GM18873 (cell line): ENCODE measurements around the gene U2AF2.

Experiments
- ATAC-seq: cut with Tn5 transposase; IDR thresholded peaks from one replicate; pipeline ENCODE4 v1.9.1; 2021; ENCODE audit warnings: mild to moderate bottlenecking, moderate library complexity, moderate number of reproducible peaks; ENCODE audit not compliant: unreplicated experiment, low FRiP score

The U2AF2 gene

DNA sequence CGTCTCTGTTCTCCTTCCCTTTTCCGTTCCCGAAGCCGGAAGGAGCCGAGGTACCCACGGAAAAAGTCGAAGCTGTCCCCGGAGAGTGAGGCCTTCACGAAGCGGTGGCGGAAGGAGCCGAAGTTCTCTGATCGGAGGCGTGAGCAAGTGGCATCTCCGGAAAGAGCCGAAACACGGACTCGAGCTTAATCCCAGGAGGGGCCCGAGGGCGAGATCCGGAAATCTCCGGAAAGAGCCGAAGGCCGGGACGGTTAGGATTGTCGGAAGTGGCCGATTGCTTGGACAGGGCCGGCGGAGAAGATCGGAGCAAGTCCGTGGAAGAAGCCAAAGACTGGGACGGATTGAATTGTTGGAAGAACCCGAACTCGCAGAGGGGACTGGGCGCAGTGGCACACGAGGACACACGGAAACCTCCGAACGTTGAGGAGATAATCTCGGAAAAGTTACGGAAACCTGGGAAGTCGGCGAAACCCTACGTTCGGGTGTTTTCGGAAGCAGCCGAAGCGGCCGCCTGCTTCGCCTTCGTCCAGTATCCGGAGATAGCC is 440 bp upstream of the U2AF2 start:
- ATAC-seq = peak; percentile 70

DNA sequence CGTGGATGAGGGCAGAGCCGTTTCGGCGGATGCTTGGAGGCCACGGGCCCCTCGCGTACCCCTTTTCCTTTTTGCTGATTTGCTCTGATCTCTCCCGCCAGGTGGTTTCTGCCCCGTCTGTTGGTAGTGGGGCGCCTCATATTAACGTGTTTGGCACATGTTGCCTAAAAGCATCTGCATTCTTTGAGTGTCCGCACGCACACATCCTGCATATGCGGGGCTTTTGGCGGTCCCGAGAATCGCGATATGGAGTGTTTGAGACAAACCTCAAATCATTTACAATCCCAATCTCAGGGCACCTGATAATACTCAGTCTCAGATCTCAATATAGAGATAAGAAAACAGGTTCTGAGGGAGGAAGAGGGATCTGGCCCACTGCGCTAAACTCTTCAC is 809 bp downstream of the U2AF2 start:
- ATAC-seq = no peak

DNA sequence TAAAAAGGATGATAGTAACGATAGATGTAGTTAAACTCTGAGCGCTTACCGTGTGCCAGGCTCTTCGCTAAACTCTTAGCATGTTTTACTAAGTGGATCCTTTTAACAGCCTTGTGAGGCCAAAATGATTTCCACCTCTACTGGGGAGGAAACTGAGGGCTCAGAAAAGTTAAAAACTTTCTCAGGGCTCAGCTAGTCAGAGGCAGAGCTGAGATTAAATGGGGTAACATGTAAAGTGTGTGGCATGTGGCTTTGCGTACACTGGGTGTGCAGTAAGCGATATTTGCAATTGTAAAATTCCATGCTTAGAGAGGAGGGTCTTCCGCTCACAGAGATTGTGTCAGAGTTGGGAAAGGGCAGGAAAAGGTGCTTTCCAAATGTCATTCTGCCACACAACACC is 1.7 kb downstream of the U2AF2 start:
- no peak for ATAC-seq

DNA sequence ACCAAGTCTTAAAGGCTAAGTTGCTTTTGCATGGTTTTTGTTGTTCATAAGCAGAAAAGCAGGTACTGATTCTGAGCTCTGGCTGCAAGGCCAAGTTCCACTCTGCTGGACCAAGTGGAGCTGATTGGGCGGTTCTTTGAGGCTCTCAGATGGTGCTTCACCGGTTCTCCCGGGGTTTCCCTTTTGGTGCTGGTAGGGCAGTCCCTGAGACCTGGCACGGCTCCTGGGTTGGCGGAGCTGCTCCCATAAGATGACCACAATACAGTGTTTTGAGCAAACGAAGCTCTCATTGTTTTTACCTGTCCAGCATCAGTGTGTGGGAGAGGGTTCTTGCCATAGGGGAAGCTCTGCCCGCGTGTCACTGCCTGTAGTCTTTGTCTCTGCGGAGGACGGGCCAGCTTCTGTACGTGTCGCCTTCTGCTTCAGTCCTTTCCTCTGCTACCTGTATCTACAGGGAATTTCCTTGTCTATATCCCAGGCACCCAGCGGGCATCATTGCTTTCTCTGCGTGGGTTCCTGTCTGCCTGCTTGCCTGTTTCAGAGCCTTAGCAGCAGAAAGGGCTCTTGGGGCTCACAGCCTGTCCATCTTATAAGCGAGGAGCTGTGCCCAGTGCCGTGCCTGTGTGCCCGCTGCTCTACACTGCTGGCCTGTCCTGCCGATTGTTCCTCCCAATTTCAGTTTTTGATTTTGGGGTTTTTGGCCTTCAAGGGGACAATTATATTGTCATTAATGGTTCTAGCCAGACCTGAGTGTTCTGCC is 2.3 kb downstream of the U2AF2 start:
- ATAC-seq = no peak

DNA sequence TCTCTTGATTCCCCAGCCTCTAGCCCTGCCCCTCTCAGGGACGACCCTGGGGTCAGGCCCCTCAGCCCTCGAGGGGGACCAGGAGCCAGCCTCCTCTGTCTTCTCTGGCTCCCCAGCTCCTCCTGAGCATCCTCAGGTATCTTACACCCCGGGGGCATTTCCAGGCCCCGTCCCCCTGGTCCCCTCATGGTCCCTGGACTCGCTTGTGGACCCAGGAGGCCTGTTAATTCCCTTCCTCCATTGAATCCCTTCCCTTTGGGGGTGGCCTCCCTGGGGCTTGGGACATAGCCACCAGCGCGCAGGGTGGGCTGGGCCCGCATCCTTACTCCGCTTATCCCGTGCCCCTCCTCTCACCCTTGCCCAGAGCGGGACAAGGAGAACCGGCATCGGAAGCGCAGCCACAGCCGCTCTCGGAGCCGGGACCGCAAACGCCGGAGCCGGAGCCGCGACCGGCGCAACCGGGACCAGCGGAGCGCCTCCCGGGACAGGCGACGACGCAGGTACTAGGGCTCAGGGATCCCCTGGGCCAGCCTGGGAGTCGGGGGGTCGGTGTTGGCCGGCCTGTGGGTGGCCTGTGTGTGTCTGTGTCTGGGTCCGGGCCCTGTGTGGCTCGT is 4.1 kb downstream of the U2AF2 start:
- no peak for ATAC-seq

DNA sequence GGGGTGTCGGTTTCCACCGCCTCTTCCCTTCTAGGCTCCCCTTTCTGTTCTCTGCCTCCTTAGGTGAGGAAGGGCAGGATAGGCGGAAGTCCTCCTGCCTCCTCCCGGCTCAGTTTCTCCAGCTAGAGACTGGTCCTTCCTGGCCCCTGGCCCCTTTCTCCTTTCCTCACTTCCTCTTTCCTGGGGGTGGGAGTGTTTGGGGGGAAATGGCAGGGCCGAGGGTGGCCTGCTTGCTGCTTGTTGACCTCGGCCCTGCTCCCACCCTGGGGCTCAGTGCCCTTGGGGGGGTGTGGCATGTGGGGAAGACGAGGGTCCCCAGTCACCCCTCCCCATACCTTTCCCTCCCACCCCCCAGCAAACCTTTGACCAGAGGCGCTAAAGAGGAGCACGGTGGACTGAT is 5.0 kb downstream of the U2AF2 start:
- no peak for ATAC-seq

DNA sequence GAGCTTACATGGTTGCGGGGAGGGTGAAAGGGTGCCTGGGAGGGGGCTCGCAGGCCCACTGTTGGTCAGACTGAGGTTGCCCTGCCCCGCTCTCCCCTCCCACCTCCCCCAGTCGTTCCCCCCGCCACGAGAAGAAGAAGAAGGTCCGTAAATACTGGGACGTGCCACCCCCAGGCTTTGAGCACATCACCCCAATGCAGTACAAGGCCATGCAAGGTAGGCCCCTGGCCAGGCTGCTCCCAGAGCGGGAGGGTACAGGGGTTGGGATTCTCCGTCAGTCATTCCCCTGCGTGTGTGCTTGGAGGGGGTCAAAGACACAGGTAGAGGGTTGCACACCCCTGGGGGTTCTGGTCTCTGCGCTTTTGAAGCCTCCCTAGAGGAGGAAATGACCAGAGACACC is 5.6 kb downstream of the U2AF2 start:
- ATAC-seq = no peak

DNA sequence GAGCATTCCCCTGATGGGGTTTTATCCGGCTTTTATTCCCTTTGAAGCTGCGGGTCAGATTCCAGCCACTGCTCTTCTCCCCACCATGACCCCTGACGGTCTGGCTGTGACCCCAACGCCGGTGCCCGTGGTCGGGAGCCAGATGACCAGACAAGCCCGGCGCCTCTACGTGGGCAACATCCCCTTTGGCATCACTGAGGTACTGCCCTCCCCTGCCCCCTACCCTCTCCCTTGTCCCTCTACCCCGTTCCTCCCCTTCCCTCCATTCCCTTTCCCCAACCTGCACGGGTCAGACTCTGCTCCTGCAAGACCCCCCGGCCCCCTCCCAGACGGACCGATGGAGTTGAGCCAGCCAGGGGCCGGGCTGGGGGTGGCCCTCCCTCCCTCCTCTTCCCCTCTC is 6.2 kb downstream of the U2AF2 start:
- ATAC-seq = no peak

DNA sequence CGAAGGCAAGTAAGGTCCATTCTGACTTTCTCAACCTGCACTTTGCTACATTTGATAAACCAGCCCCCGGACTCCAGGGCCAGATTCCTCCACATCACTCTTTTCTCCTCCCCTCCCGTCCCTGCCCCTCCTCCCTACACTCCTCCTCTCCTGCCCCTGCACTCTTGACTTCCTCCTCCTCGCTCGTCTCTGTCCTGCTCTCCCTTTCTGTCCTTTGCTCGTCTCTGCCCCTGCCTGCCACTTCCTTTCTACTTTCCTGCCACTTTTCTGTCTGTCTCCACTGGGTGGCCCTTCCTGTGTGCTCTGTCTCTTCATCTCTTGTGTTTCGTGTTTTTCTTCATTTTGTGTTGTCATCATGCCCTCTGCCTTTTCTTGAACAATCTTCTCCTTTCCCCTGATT is 7.0 kb downstream of the U2AF2 start:
- ATAC-seq = no peak

DNA sequence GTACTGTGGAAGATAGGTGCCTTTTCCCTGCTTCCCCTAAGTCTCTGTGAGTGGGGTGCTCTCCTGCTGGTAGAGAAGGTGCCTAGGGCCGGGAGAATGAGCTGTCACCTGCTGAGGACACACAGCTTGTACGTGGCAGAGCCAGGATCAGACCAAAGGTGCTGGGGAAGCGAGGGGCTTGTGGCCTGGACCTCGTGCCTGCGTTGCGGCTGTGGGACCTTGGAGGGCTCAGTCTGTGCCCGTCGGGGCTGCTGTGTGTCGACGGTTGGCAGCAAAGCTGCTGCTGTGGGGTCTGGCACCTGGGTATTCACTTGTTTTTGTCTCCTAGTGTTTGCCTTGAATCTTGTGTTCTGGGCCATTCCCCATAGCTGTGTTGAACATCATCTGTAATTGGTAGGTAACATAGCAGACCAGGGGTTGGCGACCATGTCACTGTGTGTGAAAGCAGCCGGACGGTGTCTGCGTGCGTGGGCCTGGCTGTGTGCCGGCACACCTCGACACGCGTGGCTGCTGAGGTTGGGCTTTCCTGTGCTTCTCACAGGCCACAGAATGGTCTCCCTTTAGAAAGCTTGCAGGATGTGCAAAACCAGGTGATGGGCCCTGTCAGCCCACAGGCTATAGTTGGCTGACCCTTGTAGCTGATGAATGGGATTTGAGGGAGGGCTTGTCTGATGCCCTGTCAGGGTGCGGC is 9.2 kb downstream of the U2AF2 start:
- no peak for ATAC-seq

DNA sequence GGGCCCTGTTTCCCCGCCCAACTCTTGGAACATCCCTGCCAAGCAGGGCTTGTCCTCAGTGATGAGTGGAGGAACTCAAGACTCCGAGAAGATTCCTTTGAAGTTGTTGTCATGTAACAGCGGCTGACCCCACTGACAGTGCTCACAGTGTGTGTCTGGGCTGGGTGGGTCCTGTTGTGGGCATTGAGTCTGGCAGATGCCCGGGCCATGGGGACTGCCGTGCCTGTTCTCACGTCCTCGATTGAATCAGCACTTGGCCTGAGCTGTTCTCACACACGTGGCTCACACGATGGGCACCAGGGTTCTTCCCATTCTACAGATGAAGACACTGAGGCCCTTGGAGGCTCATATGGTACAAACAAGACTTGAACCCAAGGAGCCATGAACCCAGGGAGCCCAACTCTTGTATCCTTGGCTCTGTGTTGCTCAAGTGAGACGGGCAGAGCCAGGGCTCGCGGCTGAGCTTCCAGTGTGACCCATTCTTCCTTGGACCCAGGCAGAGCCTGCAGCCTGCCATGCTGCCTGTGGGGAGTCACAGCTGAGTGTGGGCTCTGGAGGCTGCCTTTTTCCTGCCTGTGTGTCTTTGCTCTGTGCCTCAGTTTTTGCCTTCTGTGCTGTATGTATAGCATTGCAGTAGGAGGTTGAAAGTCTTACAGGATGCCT is 11.6 kb downstream of the U2AF2 start:
- no peak for ATAC-seq

DNA sequence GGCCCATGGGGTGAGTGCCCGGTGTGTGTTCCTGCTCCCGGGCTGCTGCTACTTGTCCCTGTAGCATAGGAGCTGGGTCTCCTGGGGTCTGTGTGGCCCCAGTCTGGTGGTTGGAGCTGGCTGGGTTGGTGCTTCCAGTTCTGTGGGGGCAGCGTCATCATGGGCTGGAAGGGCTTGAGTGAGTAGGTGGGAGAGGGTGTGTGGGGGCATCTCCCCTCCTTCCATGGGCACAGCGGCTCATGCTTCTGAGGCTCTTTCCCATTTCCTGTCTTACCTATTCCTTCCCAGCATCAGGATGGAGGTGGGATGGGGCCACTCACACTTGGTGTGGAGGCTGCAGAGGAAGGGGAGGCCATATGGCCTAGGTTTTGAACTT is 12.2 kb downstream of the U2AF2 start:
- ATAC-seq = no peak

DNA sequence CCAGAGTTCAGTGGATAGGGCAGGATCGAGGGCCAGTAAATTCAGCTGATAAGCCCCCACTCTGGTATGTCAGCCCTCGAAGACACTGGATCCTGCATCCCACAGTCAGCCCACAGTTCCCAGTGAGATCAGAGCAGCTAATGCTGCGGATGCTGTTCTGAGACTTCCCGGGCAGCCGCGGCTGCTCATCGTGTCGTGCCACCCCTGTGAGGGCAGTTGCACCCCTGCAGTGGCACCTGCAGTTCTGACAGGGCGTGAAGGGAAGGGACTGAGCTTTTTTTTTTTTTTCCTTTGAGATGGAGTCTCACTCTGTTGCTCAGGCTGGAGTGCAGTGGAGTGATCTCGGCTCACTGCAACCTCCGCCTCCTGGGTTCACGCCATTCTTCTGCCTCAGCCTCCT is 12.7 kb downstream of the U2AF2 start:
- ATAC-seq = no peak

DNA sequence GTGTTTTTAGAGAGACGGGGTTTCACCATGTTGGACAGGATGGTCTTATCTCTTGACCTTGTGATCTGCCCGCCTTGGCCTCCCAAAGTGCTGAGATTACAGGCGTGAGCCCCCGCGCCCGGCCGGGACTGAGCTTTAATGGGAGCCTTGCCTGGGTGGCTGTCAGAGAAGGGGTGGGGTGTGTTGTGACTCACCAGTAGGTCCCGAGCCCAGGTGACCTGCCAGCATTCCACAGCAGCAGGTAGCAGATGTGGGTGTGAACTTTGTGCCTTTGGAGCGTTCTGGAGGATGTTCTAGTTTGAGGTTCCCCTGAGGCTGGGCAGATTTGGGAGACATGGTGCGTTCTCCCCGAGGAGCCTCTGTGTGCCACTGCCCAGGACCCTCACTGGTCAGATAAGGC is 13.1 kb downstream of the U2AF2 start:
- ATAC-seq = no peak

DNA sequence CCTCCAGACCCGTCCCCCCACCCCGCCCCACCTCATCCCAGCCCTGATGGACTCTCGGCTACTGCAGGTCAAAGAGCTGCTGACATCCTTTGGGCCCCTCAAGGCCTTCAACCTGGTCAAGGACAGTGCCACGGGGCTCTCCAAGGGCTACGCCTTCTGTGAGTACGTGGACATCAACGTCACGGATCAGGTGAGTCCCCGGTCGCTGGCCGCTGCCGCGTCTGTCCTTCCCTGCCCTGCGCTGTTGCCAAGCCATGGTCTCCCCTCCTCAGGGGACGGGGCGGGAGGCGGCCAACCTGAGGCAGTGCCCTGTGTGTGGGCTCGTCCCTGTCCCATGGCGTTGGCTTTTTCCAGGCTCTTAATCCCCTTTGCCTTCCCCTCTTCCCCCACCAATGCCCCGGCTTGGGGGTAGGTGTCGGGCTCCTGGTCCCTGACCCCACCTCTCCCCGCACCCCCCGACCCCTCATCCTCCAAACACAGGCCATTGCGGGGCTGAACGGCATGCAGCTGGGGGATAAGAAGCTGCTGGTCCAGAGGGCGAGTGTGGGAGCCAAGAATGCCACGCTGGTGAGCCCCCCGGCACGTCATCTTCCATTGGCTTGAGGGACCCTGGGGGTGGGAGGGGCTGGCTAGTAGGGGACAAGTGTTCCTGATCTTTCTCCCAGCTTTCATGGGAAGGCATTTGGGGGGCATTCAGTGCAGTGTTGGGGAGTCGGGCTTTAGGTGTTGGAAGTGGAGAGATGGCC is 13.9 kb downstream of the U2AF2 start:
- ATAC-seq = no peak

DNA sequence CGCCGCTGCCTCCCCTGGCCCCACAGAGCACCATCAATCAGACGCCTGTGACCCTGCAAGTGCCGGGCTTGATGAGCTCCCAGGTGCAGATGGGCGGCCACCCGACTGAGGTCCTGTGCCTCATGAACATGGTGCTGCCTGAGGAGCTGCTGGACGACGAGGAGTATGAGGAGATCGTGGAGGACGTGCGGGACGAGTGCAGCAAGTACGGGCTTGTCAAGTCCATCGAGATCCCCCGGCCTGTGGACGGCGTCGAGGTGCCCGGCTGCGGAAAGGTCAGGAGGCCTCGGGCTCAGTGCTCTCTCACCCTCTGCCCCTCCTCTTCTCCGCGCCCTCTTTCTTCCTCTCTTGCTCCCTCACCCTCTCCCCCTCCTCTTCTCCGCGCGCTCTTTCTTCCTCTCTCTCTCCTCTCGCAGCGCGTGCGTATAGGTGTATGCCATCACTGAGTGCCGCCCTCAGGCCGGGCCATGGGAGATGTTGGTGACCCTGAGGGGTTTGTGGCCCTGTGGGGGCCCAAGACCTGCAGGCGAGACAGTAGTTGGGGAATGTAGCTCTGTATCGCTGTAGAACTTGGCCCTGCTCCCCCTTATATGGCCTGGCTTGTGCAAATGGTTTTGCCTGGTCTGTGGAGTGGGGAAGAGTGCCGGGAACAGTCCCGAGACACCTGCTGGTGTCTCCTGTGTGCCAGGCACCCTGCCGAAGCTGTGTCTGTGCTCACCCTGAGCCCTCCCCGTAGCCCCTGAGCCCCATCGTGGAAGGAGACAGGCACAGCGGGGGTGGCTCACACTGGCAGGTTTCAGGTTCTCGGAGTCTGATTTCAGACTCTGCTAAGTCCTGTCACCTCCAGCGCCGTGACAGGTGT is 14.8 kb downstream of the U2AF2 start:
- no peak for ATAC-seq

DNA sequence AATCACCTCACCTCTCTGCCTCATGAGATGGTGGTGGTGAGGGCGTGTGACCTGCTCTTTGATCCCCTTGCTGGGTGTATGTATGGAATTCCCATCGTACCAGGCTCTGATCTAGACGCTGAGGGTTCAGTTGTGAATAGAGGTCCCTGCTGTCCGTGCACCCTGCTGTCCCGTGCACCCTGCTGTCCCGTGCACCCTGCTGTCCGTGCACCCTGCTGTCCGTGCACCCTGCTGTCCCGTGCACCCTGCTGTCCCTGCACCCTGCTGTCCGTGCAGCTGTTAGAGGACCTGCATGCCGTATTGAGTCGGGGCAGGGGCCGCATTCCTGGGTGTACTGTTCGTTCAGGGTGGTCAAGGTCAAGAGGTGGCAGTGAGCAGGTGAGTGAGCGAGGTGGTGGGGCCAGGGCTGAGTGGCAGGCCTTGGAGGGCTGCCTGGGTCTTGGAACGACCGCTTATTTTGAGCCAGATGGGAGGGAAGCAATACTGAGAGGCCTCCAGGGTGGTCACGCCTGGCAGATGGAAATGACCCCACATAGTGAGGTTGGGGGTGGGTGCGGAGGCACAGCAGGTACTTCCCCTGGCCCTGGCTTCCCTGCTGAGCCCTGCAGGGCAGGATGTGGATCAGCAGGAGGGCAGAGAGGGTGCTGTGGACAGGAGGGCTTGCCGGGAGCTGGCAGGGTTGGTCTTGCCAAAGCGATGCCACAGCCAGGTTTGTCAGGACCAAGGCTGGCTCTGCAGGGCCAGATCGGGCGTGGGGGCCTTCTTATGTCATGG is 15.6 kb downstream of the U2AF2 start:
- no peak for ATAC-seq

DNA sequence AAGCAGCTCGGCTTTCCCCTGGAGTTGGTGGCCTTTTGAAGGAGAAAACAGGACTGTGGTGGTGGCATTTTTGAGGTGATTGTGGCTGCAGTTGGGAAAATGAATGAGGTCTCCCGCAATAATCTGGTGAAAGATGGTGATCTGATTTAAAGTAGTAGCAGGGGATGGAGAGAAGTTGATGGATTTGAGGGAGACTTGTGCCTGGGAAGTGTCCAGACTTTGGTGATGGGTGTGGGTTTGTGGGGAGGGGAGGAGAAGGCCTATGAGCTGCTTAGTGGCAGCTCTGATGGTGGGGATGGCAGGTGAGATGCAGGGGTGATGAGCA is 16.2 kb downstream of the U2AF2 start:
- ATAC-seq = no peak

DNA sequence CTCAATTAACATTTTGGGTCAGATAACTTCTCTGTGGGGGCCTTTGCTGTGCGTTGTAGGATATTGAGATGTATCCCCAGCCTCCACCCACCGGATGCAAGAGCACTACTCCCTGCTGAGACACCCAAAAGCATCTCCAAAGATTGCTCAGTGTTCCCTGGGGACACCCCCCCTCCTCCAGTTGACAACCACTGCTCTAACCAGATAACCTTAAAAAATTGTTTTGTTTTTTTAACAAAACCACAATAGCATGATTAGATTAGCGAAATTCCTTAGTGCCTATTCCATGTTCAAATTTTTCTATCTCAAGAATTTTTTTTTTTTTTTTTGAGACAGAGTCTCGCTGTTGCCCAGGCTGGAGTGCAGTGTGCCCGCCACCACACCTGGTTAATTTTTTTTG is 17.6 kb downstream of the U2AF2 start:
- ATAC-seq = no peak
